IMR-90 (cell line): Measurements from ENCODE around the gene CORO1A. TPM values are rescaled to one million over a fixed set of nuclear protein-coding genes. Genes with fewer than 3 reads are reported as not detected.
A peak's percentile ranks its signal among the peaks of the same experiment; 100 is the strongest.

ENCODE experiments used
- ATAC-seq: fragments of 200-7000 bp; cut with Tn5 transposase; 2 replicates; pipeline ENCODE4 v1.9.1; 2020; ENCODE audit warnings: low read depth, mild to moderate bottlenecking, moderate library complexity
- Bru-seq: library from RNA; stranded (reverse); fragments of 400-500 nt; gene quantifications from one replicate; lab custom pipeline; 2021; lab: Mats Ljungman, UMichigan
- BruChase-seq, 2 experiments: library from RNA; stranded (reverse); fragments of 400-500 nt; gene quantifications; one replicate each; lab custom pipeline; 2021; lab: Mats Ljungman, UMichigan
- BruUV-seq: library from RNA; stranded (reverse); fragments of 400-500 nt; replicated peaks from 2 replicates; lab custom pipeline; 2021; lab: Mats Ljungman, UMichigan
- CTCF ChIA-PET: fragments of 300-600 bp; formaldehyde crosslinking; extraction: SDS; loops from one replicate; lab custom pipeline; 2021; ENCODE audit warnings: antibody characterized with exemption; lab: Yijun Ruan, JAX
- POLR2A ChIA-PET: fragments of 300-600 bp; sonication (Branson Sonifier 250); formaldehyde crosslinking; loops from one replicate; lab custom pipeline; 2022; ENCODE audit warnings: antibody characterized with exemption; ENCODE audit not compliant: unreplicated experiment; lab: Charles Lee
- DNase-seq: peaks from one replicate; pipeline ENCODE4 v3.0.0; 2013
- H2AFZ ChIP-seq: replicated peaks from 2 replicates; pipeline ENCODE3; 2013; ENCODE audit warnings: low read length, mild to moderate bottlenecking; ENCODE audit not compliant: poor library complexity
- H2AK5ac ChIP-seq: 2 replicates; pipeline ENCODE4 v1.6.1; 2013; ENCODE audit warnings: low read depth, low read length, inconsistent platforms
- H2AK9ac ChIP-seq: replicated peaks from 2 replicates; pipeline ENCODE3; 2013; ENCODE audit warnings: mild to moderate bottlenecking, low read depth, low read length, moderate library complexity; ENCODE audit not compliant: poor library complexity
- H2BK120ac ChIP-seq: 2 replicates; pipeline ENCODE4 v1.6.1; 2013; ENCODE audit warnings: low read depth, low read length, inconsistent platforms
- H2BK15ac ChIP-seq: 3 replicates; pipeline ENCODE4 v1.6.1; 2013; ENCODE audit warnings: low read depth, low read length, inconsistent platforms
- H2BK20ac ChIP-seq: 2 replicates; pipeline ENCODE4 v1.6.1; 2013; ENCODE audit warnings: low read depth, mild to moderate bottlenecking, inconsistent platforms, low read length, moderate library complexity
- H2BK5ac ChIP-seq: 2 replicates; pipeline ENCODE4 v1.6.1; 2013; ENCODE audit warnings: mild to moderate bottlenecking, low read depth, low read length, inconsistent platforms; ENCODE audit not compliant: poor library complexity, severe bottlenecking
- H3K14ac ChIP-seq: replicated peaks from 2 replicates; pipeline ENCODE4 v1.6.1; 2013; ENCODE audit warnings: low read depth, low read length, inconsistent platforms
- H3K18ac ChIP-seq: 2 replicates; pipeline ENCODE4 v1.6.1; 2013; ENCODE audit warnings: low read depth, low read length, control low read depth
- H3K23ac ChIP-seq: 2 replicates; pipeline ENCODE4 v1.6.1; 2013; ENCODE audit warnings: low read depth, low read length, inconsistent platforms
- H3K27ac ChIP-seq: 2 replicates; pipeline ENCODE4 v1.5.1; 2013; ENCODE audit warnings: mild to moderate bottlenecking, control low read depth, low read length; ENCODE audit not compliant: insufficient read depth
- H3K27me3 ChIP-seq: 2 replicates; pipeline ENCODE4 v1.6.1; 2013; ENCODE audit warnings: low read length; ENCODE audit not compliant: control insufficient read depth, insufficient read depth
- H3K36me3 ChIP-seq: 2 replicates; pipeline ENCODE4 v1.6.1; 2013; ENCODE audit warnings: low read length, mixed read lengths; ENCODE audit not compliant: control insufficient read depth, insufficient read depth
- H3K4ac ChIP-seq: 2 replicates; pipeline ENCODE4 v1.6.1; 2013; ENCODE audit warnings: low read depth, low read length, inconsistent platforms
- H3K4me1 ChIP-seq: 2 replicates; pipeline ENCODE4 v1.6.1; 2013; ENCODE audit warnings: low read length, mixed read lengths; ENCODE audit not compliant: control insufficient read depth, insufficient read depth
- H3K4me2 ChIP-seq: 2 replicates; pipeline ENCODE4 v1.6.1; 2013; ENCODE audit warnings: low read depth, mild to moderate bottlenecking, control low read depth, low read length, moderate library complexity
- H3K4me3 ChIP-seq: 2 replicates; pipeline ENCODE4 v1.5.1; 2013; ENCODE audit warnings: low read depth, mild to moderate bottlenecking, control low read depth, low read length, moderate library complexity; ENCODE audit not compliant: insufficient read depth
- H3K56ac ChIP-seq: 2 replicates; pipeline ENCODE4 v1.6.1; 2013; ENCODE audit warnings: low read length, inconsistent platforms; ENCODE audit not compliant: insufficient read depth; ENCODE audit errors: extremely low read depth
- H3K79me1 ChIP-seq, 2 experiments: 2 replicates each; pipeline ENCODE4 v1.6.1; 2013; ENCODE audit warnings: low read length in 2 of 2, inconsistent platforms in 1 of 2, low read depth in 1 of 2
- H3K9ac ChIP-seq: 2 replicates; pipeline ENCODE4 v1.6.1; 2013; ENCODE audit warnings: low read depth, low read length, control low read depth
- H3K9me1 ChIP-seq: 2 replicates; pipeline ENCODE4 v1.6.1; 2013; ENCODE audit warnings: low read length, inconsistent platforms; ENCODE audit not compliant: insufficient read depth
- H3K9me3 ChIP-seq: 2 replicates; pipeline ENCODE4 v1.6.1; 2013; ENCODE audit warnings: low read length; ENCODE audit not compliant: control insufficient read depth, insufficient read depth
- H4K20me1 ChIP-seq: 2 replicates; pipeline ENCODE4 v1.6.1; 2013; ENCODE audit warnings: low read length, inconsistent platforms; ENCODE audit not compliant: insufficient read depth
- H4K5ac ChIP-seq: 2 replicates; pipeline ENCODE4 v1.6.1; 2013; ENCODE audit warnings: mild to moderate bottlenecking, low read depth, low read length, control low read depth
- H4K8ac ChIP-seq, 2 experiments: 2 replicates each; pipeline ENCODE4 v1.6.1; 2013; ENCODE audit warnings: low read depth in 2 of 2, low read length in 2 of 2, control low read depth in 1 of 2, inconsistent platforms in 1 of 2
- H4K91ac ChIP-seq: 2 replicates; pipeline ENCODE4 v1.6.1; 2013; ENCODE audit warnings: low read depth, low read length, inconsistent platforms; ENCODE audit not compliant: insufficient read depth
- FOS ChIP-seq: fragments of 150-350 bp; IDR thresholded peaks from 2 replicates; pipeline ENCODE4 v1.6.1; 2016; ENCODE audit warnings: low read depth, low read length
- MXI1 ChIP-seq: IDR thresholded peaks from 2 replicates; pipeline ENCODE4 v1.6.1; 2012; ENCODE audit warnings: low read depth, mild to moderate bottlenecking, low read length, moderate library complexity, borderline replicate concordance
- NFE2L2 ChIP-seq: fragments of 150-350 bp; IDR thresholded peaks from 2 replicates; pipeline ENCODE4 v1.6.1; 2016; ENCODE audit warnings: low read depth, mild to moderate bottlenecking, low read length
- USF2 ChIP-seq: fragments of 150-350 bp; IDR thresholded peaks from 2 replicates; pipeline ENCODE4 v1.6.1; 2017; ENCODE audit warnings: mild to moderate bottlenecking, antibody characterized with exemption, low read length, low read depth
- WGBS, 2 experiments: methylation state at CpG; one replicate each; pipeline versions ENCODE4 v1.1.5 to v1.1.7; 2013; ENCODE audit warnings: missing lambda C conversion rate in 2 of 2; ENCODE audit not compliant: insufficient read length in 1 of 2; ENCODE audit errors: extremely low coverage in 2 of 2; 5-methylcytosine and 5-hydroxymethylcytosine counted together
- dilution Hi-C: fragments of 300-500 bp; cut with HindIII; formaldehyde crosslinking; loops from one replicate; pipeline ENCODE4 v1.14.3; 2018; ENCODE audit warnings: low sequenced_read_pairs; ENCODE audit not compliant: unreplicated experiment
- in situ Hi-C: fragments of 300-500 bp; cut with MboI; formaldehyde crosslinking; loops from 3 replicates; pipeline ENCODE4 v1.14.3; 2019; ENCODE audit warnings: low sequenced_read_pairs, inconsistent platforms, mixed read lengths
- intact Hi-C: fragments of 100-400 bp; cut with micrococcal nuclease; formaldehyde crosslinking; loops from 2 replicates; pipeline ENCODE4 v1.10.0; 2022
- long read RNA-seq: library from polyadenylated mRNA; unstranded; transcript quantifications from one replicate; pipeline ENCODE4 v2.0.0, GENCODE V29; 2021; ENCODE audit not compliant: unreplicated experiment
- polyA plus RNA-seq, 3 experiments: library from polyadenylated mRNA; depleted of rRNA; stranded (reverse); fragments of >200 nt; gene quantifications; 2 replicates each; pipeline ENCODE4 v1.2.3, GENCODE V29; 2012; ENCODE audit warnings: low replicate concordance in 1 of 3
- total RNA-seq: library from RNA; depleted of rRNA; stranded (reverse); fragments of >200 nt; gene quantifications from 2 replicates; pipeline ENCODE4 v1.2.3, GENCODE V29; 2012; rRNA removed

The CORO1A gene
- 6.4 and 7.2 TPM in 2 replicates for total RNA-seq
- 13.2 and 16.7 TPM in 2 replicates for polyA plus RNA-seq (2012; rRNA removed)
- polyA plus RNA-seq (2012; cell fraction: cytosol; rRNA removed) = 8.6 and 13.4 TPM in 2 replicates
- 6.8 and 34.8 TPM in 2 replicates for polyA plus RNA-seq (2012; cell fraction: nucleus; rRNA removed; ENCODE audit: low replicate concordance)
- Bru-seq, nascent RNA = percentile 11 among the genes with signal in this experiment
- BruChase-seq, experiment 1, labeled RNA remaining after a 6-hour chase = percentile 21 among the genes with signal in this experiment
- percentile 18 among the genes with signal in this experiment for BruChase-seq, experiment 2, labeled RNA remaining after a 2-hour chase
- long read RNA-seq = 0 reads

- DNase-seq = peak; percentile 67
- 4% methylated on average over 23 of the region's 81 CpGs; no CpG with 5 or more reads in 1 of the 2 experiments for WGBS, 2 experiments
- H2AK5ac ChIP-seq = peak within 1 kb of the TSS; percentile 49; the same call in 1 of the 2 replicates
- intact Hi-C loops (no loop called here), in situ Hi-C loops (loop anchor here (25.0 kb wide), 1 partner anchor 229 kb away; the partner anchor contains the start of gene ZNF771), dilution Hi-C loops (no loop called here)
- peak within 1 kb of the TSS; percentile 95 for H2AFZ ChIP-seq
- H3K27ac ChIP-seq = peak within 1 kb of the TSS; percentile 77
- H4K8ac ChIP-seq = peak within 1 kb of the TSS; percentile 81 to 84; a peak in 3 of 4 replicates
- no peaks in the 10 kb centered on the region for H3K27me3 ChIP-seq
- peaks cover 2% of the 10 kb centered on the region; the same call in 1 of the 2 replicates for H3K4me1 ChIP-seq
- H3K9me1 ChIP-seq = peaks cover 2% of the 10 kb centered on the region; the same call in 1 of the 2 replicates
- H2AK9ac ChIP-seq = peak within 1 kb of the TSS; percentile 82
- no peak within 1 kb of the TSS for H2BK120ac ChIP-seq
- no peaks in the 10 kb centered on the region; the same call in 1 of the 2 replicates for H4K20me1 ChIP-seq
- POLR2A ChIA-PET = no interaction called here
- H3K9me3 ChIP-seq = no peaks in the 10 kb centered on the region
- no peak within 1 kb of the TSS for H3K56ac ChIP-seq
- no peak within 1 kb of the TSS; the same call in 1 of the 2 replicates for H3K23ac ChIP-seq
- peak within 1 kb of the TSS; percentile 93 for H3K4me2 ChIP-seq
- H3K4me3 ChIP-seq = peak within 1 kb of the TSS; percentile 88
- H2BK20ac ChIP-seq = no peak within 1 kb of the TSS
- 0 out of 2 replicates have a peak within 1 kb of the TSS, but pooled peaks have one; percentile 31 for H3K14ac ChIP-seq
- peaks cover 1% of the 10 kb centered on the region; the same call in 1 of the 2 replicates for H3K36me3 ChIP-seq
- H2BK5ac ChIP-seq = no peak within 1 kb of the TSS
- no peak within 1 kb of the TSS for H3K18ac ChIP-seq
- H2BK15ac ChIP-seq = no peak within 1 kb of the TSS
- peak within 1 kb of the TSS; percentile 83 for H3K9ac ChIP-seq
- H3K79me1 ChIP-seq = peaks cover 0 to 7% of the 10 kb centered on the region in 2 experiments; a peak in 2 of 4 replicates
- ATAC-seq = peak; percentile 98
- CTCF ChIA-PET = no interaction called here
- H4K91ac ChIP-seq = peak within 1 kb of the TSS; percentile 46
- H4K5ac ChIP-seq = peak within 1 kb of the TSS; percentile 2; the same call in 1 of the 2 replicates
- TF ChIP-seq USF2 (no peak), NFE2L2 (no peak), MXI1 (0 out of 2 replicates have a peak, but pooled peaks have one; percentile 29), FOS (no peak)
- no TSS peak for BruUV-seq
- no peak within 1 kb of the TSS for H3K4ac ChIP-seq
These were observed at the start of gene CORO1A for GRCh38 chr16:30183233-30184095. Gene CORO1A (plus strand): TSS chr16:30183602. CDS start chr16:30185210, 1,608 bp downstream.
